Liver (tissue), 3 donors: ENCODE measurements around the gene LPXN.

ENCODE experiments used
- EGR1 ChIP-seq, 2 donors: IDR thresholded peaks; 2 replicates each; pipeline ENCODE4 v1.6.1; 2016 to 2018; ENCODE audit warnings: antibody characterized with exemption in 2 of 2, low read depth in 2 of 2
- FOXA1 ChIP-seq: IDR thresholded peaks from 2 replicates; pipeline ENCODE4 v1.6.1; 2016; ENCODE audit warnings: antibody characterized with exemption
- GABPA ChIP-seq, 2 donors: IDR thresholded peaks in 1 of 2; conservative IDR thresholded peaks in 1 of 2; 2 replicates each; pipeline ENCODE4 v1.6.1; 2016; ENCODE audit warnings: antibody characterized with exemption in 2 of 2, mild to moderate bottlenecking in 1 of 2, moderate library complexity in 1 of 2
- JUND ChIP-seq, 2 donors: IDR thresholded peaks; 2 replicates each; pipeline ENCODE4 v1.6.1; 2016; ENCODE audit warnings: antibody characterized with exemption in 2 of 2
- MAX ChIP-seq: IDR thresholded peaks from 2 replicates; pipeline ENCODE4 v1.6.1; 2016; ENCODE audit warnings: antibody characterized with exemption
- NR2F2 ChIP-seq: IDR thresholded peaks from 2 replicates; pipeline ENCODE4 v1.6.1; 2016; ENCODE audit warnings: antibody characterized with exemption
- RAD21 ChIP-seq, 2 donors: IDR thresholded peaks; 2 replicates each; pipeline ENCODE4 v1.6.1; 2016; ENCODE audit warnings: antibody characterized with exemption in 2 of 2, mild to moderate bottlenecking in 2 of 2
- REST ChIP-seq: IDR thresholded peaks from 2 replicates; pipeline ENCODE4 v1.6.1; 2016; ENCODE audit warnings: antibody characterized with exemption, mild to moderate bottlenecking
- SP1 ChIP-seq: IDR thresholded peaks from 2 replicates; pipeline ENCODE4 v1.6.1; 2018; ENCODE audit warnings: antibody characterized with exemption, mild to moderate bottlenecking
- TAF1 ChIP-seq: conservative IDR thresholded peaks from 2 replicates; pipeline ENCODE4 v1.6.1; 2016; ENCODE audit warnings: antibody characterized with exemption, mild to moderate bottlenecking
- YY1 ChIP-seq: IDR thresholded peaks from 2 replicates; pipeline ENCODE4 v1.6.1; 2016; ENCODE audit warnings: antibody characterized with exemption, mild to moderate bottlenecking
- ZBTB33 ChIP-seq: IDR thresholded peaks from 2 replicates; pipeline ENCODE4 v1.6.1; 2016; ENCODE audit warnings: antibody characterized with exemption
- TF ChIP-seq, protein P1 (sequence below): fragments of 150-350 bp; IDR thresholded peaks from 2 replicates; pipeline ENCODE4 v1.5.1; 2017; ENCODE audit warnings: improper control_type of control experiment, low read depth, low read length; ENCODE audit not compliant: missing input control
- TF ChIP-seq, protein P2 (sequence below): IDR thresholded peaks from 2 replicates; pipeline ENCODE4 v1.6.1; 2016; ENCODE audit warnings: antibody characterized with exemption
- donor health status: healthy.
- donor health status: healthy.

GRCh38 chr11:58562375-58562800, 13.3 kb downstream of the LPXN start:
- TF ChIP-seq, protein P1, sequence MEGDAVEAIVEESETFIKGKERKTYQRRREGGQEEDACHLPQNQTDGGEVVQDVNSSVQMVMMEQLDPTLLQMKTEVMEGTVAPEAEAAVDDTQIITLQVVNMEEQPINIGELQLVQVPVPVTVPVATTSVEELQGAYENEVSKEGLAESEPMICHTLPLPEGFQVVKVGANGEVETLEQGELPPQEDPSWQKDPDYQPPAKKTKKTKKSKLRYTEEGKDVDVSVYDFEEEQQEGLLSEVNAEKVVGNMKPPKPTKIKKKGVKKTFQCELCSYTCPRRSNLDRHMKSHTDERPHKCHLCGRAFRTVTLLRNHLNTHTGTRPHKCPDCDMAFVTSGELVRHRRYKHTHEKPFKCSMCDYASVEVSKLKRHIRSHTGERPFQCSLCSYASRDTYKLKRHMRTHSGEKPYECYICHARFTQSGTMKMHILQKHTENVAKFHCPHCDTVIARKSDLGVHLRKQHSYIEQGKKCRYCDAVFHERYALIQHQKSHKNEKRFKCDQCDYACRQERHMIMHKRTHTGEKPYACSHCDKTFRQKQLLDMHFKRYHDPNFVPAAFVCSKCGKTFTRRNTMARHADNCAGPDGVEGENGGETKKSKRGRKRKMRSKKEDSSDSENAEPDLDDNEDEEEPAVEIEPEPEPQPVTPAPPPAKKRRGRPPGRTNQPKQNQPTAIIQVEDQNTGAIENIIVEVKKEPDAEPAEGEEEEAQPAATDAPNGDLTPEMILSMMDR: no peak
- TF ChIP-seq TAF1 (no peak), SP1 (no peak), RAD21 (IDR thresholded peaks at IDR 0.05) (no peak), EGR1 (IDR thresholded peaks at IDR 0.05; ENCODE audit: low read depth in 2 of 2) (no peak), JUND (IDR thresholded peaks at IDR 0.05) (no peak), YY1 (no peak), ZBTB33 (no peak), MAX (no peak), REST (no peak), FOXA1 (no peak), GABPA (IDR thresholded peaks at IDR 0.05 in 1 of 2, conservative IDR thresholded peaks at IDR 0.05 in 1 of 2) (no peak), NR2F2 (no peak)
- TF ChIP-seq, protein P2, sequence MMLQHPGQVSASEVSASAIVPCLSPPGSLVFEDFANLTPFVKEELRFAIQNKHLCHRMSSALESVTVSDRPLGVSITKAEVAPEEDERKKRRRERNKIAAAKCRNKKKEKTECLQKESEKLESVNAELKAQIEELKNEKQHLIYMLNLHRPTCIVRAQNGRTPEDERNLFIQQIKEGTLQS: no peak
